ENCODE data around the gene CKAP5.

The CKAP5 gene

DNA sequence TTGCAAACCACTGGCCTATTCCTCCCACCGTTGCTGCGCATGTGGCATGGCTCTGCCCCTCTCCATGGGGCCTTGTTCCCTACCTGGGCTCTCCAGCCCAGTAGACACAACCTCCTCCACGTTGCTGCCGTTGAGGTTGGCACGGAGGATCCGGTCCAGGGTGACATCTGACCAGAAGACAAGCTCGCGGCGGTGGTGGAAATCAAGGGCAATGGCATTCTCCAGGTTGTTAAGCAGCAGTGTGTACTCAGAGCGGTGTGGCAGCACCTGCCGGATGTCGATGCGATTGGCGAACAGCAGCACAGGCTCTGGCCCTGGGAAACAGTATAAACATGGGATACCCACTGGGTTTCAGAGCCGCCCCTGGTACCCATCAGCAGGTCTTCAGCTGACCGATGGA lies 48.4 kb upstream of the CKAP5 start:
- H4K20me1 ChIP-seq (ENCODE audit: low read depth, low read length) = no peaks in the 10 kb centered on the region
- no peak overlapping the region for H3K4me2 ChIP-seq (ENCODE audit: low read depth, low read length, poor library complexity, severe bottlenecking)
- H3K9me2 ChIP-seq (replicated peaks; ENCODE audit: insufficient read depth, low read length) = no peaks in the 10 kb centered on the region
- no peaks in the 10 kb centered on the region for H3K79me2 ChIP-seq (ENCODE audit: insufficient read depth, low read length)
- H3K4me3 ChIP-seq (ENCODE audit: insufficient read depth, low read length, poor library complexity, severe bottlenecking) = no peak overlapping the region
- TF ChIP-seq CTCF (IDR thresholded peaks at IDR 0.05; ENCODE audit: insufficient read depth, low read length, poor library complexity, severe bottlenecking) (no peak), EZH2phosphoT487 (conservative IDR thresholded peaks at IDR 0.05; ENCODE audit: low read length) (no peak)
- no peaks in the 10 kb centered on the region for H3K9me3 ChIP-seq (ENCODE audit: insufficient read depth, low read length)
- H3K27me3 ChIP-seq (ENCODE audit: low read length) = no peaks in the 10 kb centered on the region
- H3F3A ChIP-seq (ENCODE audit: insufficient read depth) = no peaks in the 10 kb centered on the region
- H3K9ac ChIP-seq (ENCODE audit: low read length) = no peak overlapping the region
- no peak overlapping the region for H3K27ac ChIP-seq (ENCODE audit: low read depth, low read length)
- H2AFZ ChIP-seq (ENCODE audit: low read depth, low read length, severe bottlenecking) = no peak overlapping the region
- H3K36me3 ChIP-seq (ENCODE audit: low read length) = no peaks in the 10 kb centered on the region

GRCh38 chr11:46892838-46893237 lies 46.8 kb upstream of the CKAP5 start:
- Histone ChIP-seq H3K9me3 (ENCODE audit: insufficient read depth, low read length) (no peaks in the 10 kb centered on the region), H3K27me3 (ENCODE audit: low read length) (no peaks in the 10 kb centered on the region), H3K4me2 (ENCODE audit: low read depth, low read length, poor library complexity, severe bottlenecking) (no peak overlapping the region), H3K9me2 (replicated peaks; ENCODE audit: insufficient read depth, low read length) (no peaks in the 10 kb centered on the region), H3K9ac (ENCODE audit: low read length) (no peak overlapping the region), H3K79me2 (ENCODE audit: insufficient read depth, low read length) (no peaks in the 10 kb centered on the region), H2AFZ (ENCODE audit: low read depth, low read length, severe bottlenecking) (no peak overlapping the region), H3K36me3 (ENCODE audit: low read length) (no peaks in the 10 kb centered on the region), H3K27ac (ENCODE audit: low read depth, low read length) (no peak overlapping the region), H3K4me3 (ENCODE audit: insufficient read depth, low read length, poor library complexity, severe bottlenecking) (no peak overlapping the region), H4K20me1 (ENCODE audit: low read depth, low read length) (no peaks in the 10 kb centered on the region), H3F3A (ENCODE audit: insufficient read depth) (no peaks in the 10 kb centered on the region)
- TF ChIP-seq CTCF (IDR thresholded peaks at IDR 0.05; ENCODE audit: insufficient read depth, low read length, poor library complexity, severe bottlenecking) (no peak), EZH2phosphoT487 (conservative IDR thresholded peaks at IDR 0.05; ENCODE audit: low read length) (no peak)

- no peak overlapping the region for H3K9ac ChIP-seq (ENCODE audit: low read length)
- no peaks in the 10 kb centered on the region for H3F3A ChIP-seq (ENCODE audit: insufficient read depth)
- TF ChIP-seq CTCF (IDR thresholded peaks at IDR 0.05; ENCODE audit: insufficient read depth, low read length, poor library complexity, severe bottlenecking) (no peak), EZH2phosphoT487 (conservative IDR thresholded peaks at IDR 0.05; ENCODE audit: low read length) (no peak)
- no peak overlapping the region for H2AFZ ChIP-seq (ENCODE audit: low read depth, low read length, severe bottlenecking)
- H3K4me3 ChIP-seq (ENCODE audit: insufficient read depth, low read length, poor library complexity, severe bottlenecking) = no peak overlapping the region
- no peaks in the 10 kb centered on the region for H3K9me3 ChIP-seq (ENCODE audit: insufficient read depth, low read length)
- no peaks in the 10 kb centered on the region for H3K9me2 ChIP-seq (replicated peaks; ENCODE audit: insufficient read depth, low read length)
- no peaks in the 10 kb centered on the region for H3K79me2 ChIP-seq (ENCODE audit: insufficient read depth, low read length)
- no peaks in the 10 kb centered on the region for H3K27me3 ChIP-seq (ENCODE audit: low read length)
- no peaks in the 10 kb centered on the region for H4K20me1 ChIP-seq (ENCODE audit: low read depth, low read length)
- H3K4me2 ChIP-seq (ENCODE audit: low read depth, low read length, poor library complexity, severe bottlenecking) = no peak overlapping the region
- H3K27ac ChIP-seq (ENCODE audit: low read depth, low read length) = no peak overlapping the region
- no peaks in the 10 kb centered on the region for H3K36me3 ChIP-seq (ENCODE audit: low read length)
Observed at GRCh38 chr11:46892109-46892508, 46.0 kb upstream of the CKAP5 start.

- Histone ChIP-seq H3K4me2 (ENCODE audit: low read depth, low read length, poor library complexity, severe bottlenecking) (no peak overlapping the region), H3K9me3 (ENCODE audit: insufficient read depth, low read length) (no peaks in the 10 kb centered on the region), H3K9me2 (replicated peaks; ENCODE audit: insufficient read depth, low read length) (no peaks in the 10 kb centered on the region), H3K4me3 (ENCODE audit: insufficient read depth, low read length, poor library complexity, severe bottlenecking) (no peak overlapping the region), H3K27ac (ENCODE audit: low read depth, low read length) (no peak overlapping the region), H3K9ac (ENCODE audit: low read length) (no peak overlapping the region), H2AFZ (ENCODE audit: low read depth, low read length, severe bottlenecking) (no peak overlapping the region), H3K27me3 (ENCODE audit: low read length) (no peaks in the 10 kb centered on the region), H3K79me2 (ENCODE audit: insufficient read depth, low read length) (no peaks in the 10 kb centered on the region), H4K20me1 (ENCODE audit: low read depth, low read length) (no peaks in the 10 kb centered on the region), H3K36me3 (ENCODE audit: low read length) (no peaks in the 10 kb centered on the region), H3F3A (ENCODE audit: insufficient read depth) (no peaks in the 10 kb centered on the region)
- no peak for TF ChIP-seq CTCF (IDR thresholded peaks at IDR 0.05; ENCODE audit: insufficient read depth, low read length, poor library complexity, severe bottlenecking)
- no peak for TF ChIP-seq EZH2phosphoT487 (conservative IDR thresholded peaks at IDR 0.05; ENCODE audit: low read length)
Observed at GRCh38 chr11:46890665-46891064, 44.6 kb upstream of the CKAP5 start.

All from SU-DHL-6 (cell line).